ENCODE data around the gene FAM170A.

The FAM170A gene

GRCh38 chr5:119656023-119656422, 26.7 kb downstream of the FAM170A start:
- TF ChIP-seq CTCF (IDR thresholded peaks at IDR 0.05; ENCODE audit: control extremely low read depth, extremely low read depth, low read depth, missing control alignments): no peak
- CTCF ChIA-PET: interaction anchor here (1.0 kb wide), 1 partner anchor 11 kb away, joined by 3 read pairs; no protein-coding TSS in a partner anchor
- POLR2A ChIA-PET: no interaction called here
- DNase-seq (ENCODE audit: extremely low spot score): no peak

GRCh38 chr5:119666542-119666941, 37.2 kb downstream of the FAM170A start:
- TF ChIP-seq CTCF (IDR thresholded peaks at IDR 0.05; ENCODE audit: control extremely low read depth, extremely low read depth, low read depth, missing control alignments): no peak
- POLR2A ChIA-PET: no interaction called here
- no peak for DNase-seq (ENCODE audit: extremely low spot score)
- CTCF ChIA-PET: no interaction called here

- no peak for DNase-seq (ENCODE audit: extremely low spot score)
- no peak for TF ChIP-seq CTCF (IDR thresholded peaks at IDR 0.05; ENCODE audit: control extremely low read depth, extremely low read depth, low read depth, missing control alignments)
- ChIA-PET POLR2A (no interaction called here), CTCF (no interaction called here)
These were observed 49.1 kb downstream of the FAM170A start for GRCh38 chr5:119678351-119679028.

GRCh38 chr5:119680080-119680479, 50.7 kb downstream of the FAM170A start:
- CTCF ChIA-PET: no interaction called here
- no peak for DNase-seq (ENCODE audit: extremely low spot score)
- TF ChIP-seq CTCF (IDR thresholded peaks at IDR 0.05; ENCODE audit: control extremely low read depth, extremely low read depth, low read depth, missing control alignments): no peak
- POLR2A ChIA-PET: no interaction called here

- no peak for DNase-seq (ENCODE audit: extremely low spot score)
- CTCF ChIA-PET: no interaction called here
- POLR2A ChIA-PET: no interaction called here
- TF ChIP-seq CTCF (IDR thresholded peaks at IDR 0.05; ENCODE audit: control extremely low read depth, extremely low read depth, low read depth, missing control alignments): no peak
These were observed 52.4 kb downstream of the FAM170A start for GRCh38 chr5:119681734-119682133.

GRCh38 chr5:119682372-119682771, 53.0 kb downstream of the FAM170A start:
- no peak for TF ChIP-seq CTCF (IDR thresholded peaks at IDR 0.05; ENCODE audit: control extremely low read depth, extremely low read depth, low read depth, missing control alignments)
- POLR2A ChIA-PET: no interaction called here
- CTCF ChIA-PET: no interaction called here
- DNase-seq (ENCODE audit: extremely low spot score): no peak

All from GM10248 (cell line).